Kidney epithelial cell (primary cell): Measurements from ENCODE around the gene PACSIN1. TPM values are rescaled to one million over a fixed set of nuclear protein-coding genes. Genes with fewer than 3 reads are reported as not detected.

Source experiments
- DNase-seq: peaks from one replicate; pipeline ENCODE4 v3.0.0-alpha.2; 2010; ENCODE audit warnings: low read depth
- H3K27me3 ChIP-seq: 2 replicates; pipeline ENCODE4 v1.6.0; 2011; ENCODE audit warnings: low read length; ENCODE audit not compliant: control insufficient read depth, insufficient read depth
- H3K36me3 ChIP-seq: 2 replicates; pipeline ENCODE4 v1.5.1; 2011; ENCODE audit warnings: low read length; ENCODE audit not compliant: control insufficient read depth, insufficient read depth
- H3K4me3 ChIP-seq: 2 replicates; pipeline ENCODE4 v1.5.1; 2011; ENCODE audit warnings: low read depth, mild to moderate bottlenecking, control low read depth, low read length
- CTCF ChIP-seq: IDR thresholded peaks from 2 replicates; pipeline ENCODE4 v1.5.1; 2011; ENCODE audit warnings: mild to moderate bottlenecking, moderate library complexity, low read length, control low read depth, inconsistent platforms; ENCODE audit not compliant: insufficient read depth, poor library complexity, severe bottlenecking
- total RNA-seq: library from RNA; depleted of rRNA; stranded (reverse); fragments of >200 nt; gene quantifications from 2 replicates; pipeline ENCODE4 v1.2.3, GENCODE V29; 2015

PACSIN1 gene
- total RNA-seq, 1 donor from 2014 or later, result 0.04 TPM

GRCh38 chr6:34536251-34536958 lies 70.5 kb downstream of the PACSIN1 start:
- H3K27me3 ChIP-seq, result no peaks in the 10 kb centered on the region
- H3K36me3 ChIP-seq, result no peaks in the 10 kb centered on the region
- no peak overlapping the region for H3K4me3 ChIP-seq
- TF ChIP-seq CTCF, result no peak
- no peak for DNase-seq

DNA sequence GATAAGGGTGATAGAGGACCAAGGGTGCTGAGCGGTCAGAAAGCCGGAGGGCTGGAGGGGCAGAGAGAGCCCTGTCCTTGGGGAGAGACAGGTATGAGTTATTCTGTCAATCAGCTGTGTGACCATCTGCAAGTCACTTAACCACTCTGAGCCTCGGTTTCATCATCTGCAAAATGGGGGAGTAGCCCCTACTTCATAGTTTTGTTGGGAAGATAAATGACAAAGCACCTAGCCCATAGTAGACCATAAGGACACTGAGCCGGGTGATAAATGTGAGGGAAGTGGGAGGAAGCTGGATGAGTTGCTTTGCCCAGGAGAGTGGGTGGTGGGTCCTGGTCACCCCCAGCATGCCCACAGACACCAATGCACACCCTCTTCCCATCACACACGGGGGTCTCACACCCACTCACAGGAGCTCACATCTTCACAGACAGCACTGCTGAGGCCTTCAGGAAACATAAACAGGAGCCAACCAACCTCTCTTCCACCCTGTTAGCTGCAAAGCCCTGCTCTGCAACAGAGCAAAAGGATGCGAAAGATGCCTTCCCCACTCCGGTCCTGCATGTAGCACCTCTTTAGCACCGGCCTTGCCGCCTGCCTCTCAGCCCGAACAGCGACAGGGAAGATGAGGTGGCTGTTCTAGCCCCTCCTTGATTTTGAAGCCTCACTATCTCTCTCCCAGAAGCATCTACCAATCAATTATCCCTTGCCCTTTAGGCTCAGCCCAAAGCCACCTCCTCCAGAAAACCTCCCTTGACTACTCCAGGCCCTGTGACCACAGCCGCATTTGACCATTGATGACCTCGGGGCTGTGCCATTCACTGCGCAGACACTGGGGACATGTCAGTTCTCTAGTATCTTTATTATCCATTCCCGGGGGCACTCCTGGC lies 71.3 kb downstream of the PACSIN1 start:
- Histone ChIP-seq H3K36me3 (no peaks in the 10 kb centered on the region), H3K27me3 (no peaks in the 10 kb centered on the region), H3K4me3 (no peak overlapping the region)
- DNase-seq, result no peak
- no peak for TF ChIP-seq CTCF

DNA sequence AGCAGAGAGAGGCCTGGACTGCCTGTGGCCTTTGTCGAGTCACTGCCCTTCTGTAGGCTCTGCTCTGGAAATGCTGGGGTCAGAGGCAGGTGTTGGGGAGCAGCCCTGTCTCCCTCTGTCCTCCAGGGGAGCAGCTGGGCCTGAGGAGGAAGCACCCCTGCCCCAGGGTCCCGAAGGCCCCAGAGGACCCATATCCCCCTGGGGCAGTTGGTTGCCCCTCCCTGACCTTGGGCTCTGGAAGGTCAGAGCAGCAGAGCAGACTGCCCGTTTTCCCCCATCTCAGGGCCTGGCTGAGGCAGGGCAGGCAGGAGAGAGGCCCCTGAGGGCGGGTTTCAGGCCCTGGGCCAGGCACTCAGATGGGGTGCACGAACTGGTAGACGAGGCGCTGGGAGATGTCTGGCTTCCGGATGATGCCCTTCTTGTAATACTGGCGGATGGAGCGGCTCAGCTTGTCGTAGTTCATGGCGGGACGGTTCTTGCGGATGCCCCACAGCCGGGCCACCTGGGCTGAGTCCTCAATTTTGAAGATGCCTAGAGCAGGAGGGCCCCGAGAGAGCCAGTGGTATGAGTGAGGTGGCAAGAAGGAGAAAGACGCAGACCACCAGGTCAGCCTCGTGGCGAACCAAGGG lies 72.2 kb downstream of the PACSIN1 start:
- TF ChIP-seq CTCF, result no peak
- no peak overlapping the region for H3K4me3 ChIP-seq
- H3K36me3 ChIP-seq, result no peaks in the 10 kb centered on the region
- H3K27me3 ChIP-seq, result no peaks in the 10 kb centered on the region
- no peak for DNase-seq

- DNase-seq, result no peak
- H3K4me3 ChIP-seq, result no peak overlapping the region
- no peak for TF ChIP-seq CTCF
Measured at GRCh38 chr6:34538581-34538980, 72.7 kb downstream of the PACSIN1 start.

DNA sequence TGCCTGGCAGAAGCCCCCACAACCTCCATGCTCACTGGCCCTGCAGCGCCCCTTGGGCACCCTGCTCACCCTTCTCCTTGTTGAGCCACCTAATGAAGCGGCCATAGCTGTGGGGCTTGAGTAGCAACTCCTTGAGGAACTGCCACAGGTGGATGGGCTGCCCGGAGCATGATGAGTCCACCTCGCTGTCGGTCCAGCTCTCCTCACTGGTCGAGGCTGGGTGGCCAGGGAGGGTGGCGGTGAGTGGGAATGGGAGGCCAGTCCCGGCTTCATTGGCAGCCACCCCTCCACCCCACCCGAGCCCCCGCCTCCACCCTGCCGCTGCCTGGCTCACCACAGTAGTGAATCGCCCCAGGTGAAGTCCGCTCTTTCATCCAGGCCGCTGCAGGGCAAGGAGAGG lies 73.3 kb downstream of the PACSIN1 start:
- no peak for TF ChIP-seq CTCF
- no peak for DNase-seq
- no peak overlapping the region for H3K4me3 ChIP-seq
- no peaks in the 10 kb centered on the region for H3K36me3 ChIP-seq
- no peaks in the 10 kb centered on the region for H3K27me3 ChIP-seq

More at GRCh38 chr6:34538581-34538980, 72.7 kb downstream of the PACSIN1 start:
- H3K36me3 ChIP-seq, result no peaks in the 10 kb centered on the region
- H3K27me3 ChIP-seq, result no peaks in the 10 kb centered on the region
